Spleen (tissue), 7 donors: Measurements from ENCODE around the gene PLAGL1.
A peak's percentile ranks its signal among the peaks of the same experiment; 100 is the strongest.

ENCODE experiments used
- POLR2A ChIP-seq, 3 donors: fragments of 450-650 bp; IDR thresholded peaks; one replicate each; pipeline ENCODE4 v1.5.1; 2017; ENCODE audit warnings: antibody characterized with exemption in 3 of 3, mild to moderate bottlenecking in 1 of 3
- POLR2AphosphoS5 ChIP-seq, 3 donors: sonication (generic); formaldehyde crosslinking; IDR thresholded peaks; one replicate each; pipeline ENCODE4 v1.5.1; 2017; ENCODE audit warnings: antibody characterized with exemption in 3 of 3
- TF ChIP-seq, protein P1 (sequence below), 11 experiments: fragments of 200-600 bp in 7 of 11; fragments of 450-650 bp in 4 of 11; sonication (generic) in 4 of 11; IDR thresholded peaks in 8 of 11; conservative IDR thresholded peaks in 3 of 11; 1 replicate in 7 of 11; 2 replicates in 4 of 11; pipeline versions ENCODE4 v1.4.0 to v1.8.0; 2016 to 2021; ENCODE audit warnings: antibody characterized with exemption in 11 of 11, inconsistent platforms in 4 of 11, mild to moderate bottlenecking in 1 of 11
- donor health status: DM: no; HTN: no; CAD: no; lungs with moderate emphysema.
- donor health status: DM: no; HTN: no; CAD: no.
- donor health status: DM: no; HTN: no; CAD: no.

DNA sequence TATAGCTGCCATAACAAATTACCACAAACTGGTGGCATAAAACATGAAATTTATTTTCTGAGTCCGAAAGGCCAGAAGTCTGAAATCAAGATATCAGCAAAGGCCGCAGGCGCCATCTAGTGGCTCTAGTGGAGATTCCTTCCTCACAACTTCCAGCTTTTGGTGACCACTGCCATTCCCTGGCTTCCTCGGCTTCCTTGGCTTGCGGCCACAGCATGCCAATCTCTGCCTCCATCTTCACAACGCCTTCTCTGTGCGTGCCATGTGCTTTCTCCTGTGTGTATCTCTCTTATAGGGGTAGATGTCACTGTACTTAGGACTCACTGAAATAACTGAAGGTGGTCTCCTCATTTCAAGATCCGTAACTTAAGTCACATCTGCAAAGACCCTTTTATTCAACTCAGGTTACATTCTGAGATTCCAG is 5.4 kb upstream of the PLAGL1 start:
- TF ChIP-seq, protein P1, sequence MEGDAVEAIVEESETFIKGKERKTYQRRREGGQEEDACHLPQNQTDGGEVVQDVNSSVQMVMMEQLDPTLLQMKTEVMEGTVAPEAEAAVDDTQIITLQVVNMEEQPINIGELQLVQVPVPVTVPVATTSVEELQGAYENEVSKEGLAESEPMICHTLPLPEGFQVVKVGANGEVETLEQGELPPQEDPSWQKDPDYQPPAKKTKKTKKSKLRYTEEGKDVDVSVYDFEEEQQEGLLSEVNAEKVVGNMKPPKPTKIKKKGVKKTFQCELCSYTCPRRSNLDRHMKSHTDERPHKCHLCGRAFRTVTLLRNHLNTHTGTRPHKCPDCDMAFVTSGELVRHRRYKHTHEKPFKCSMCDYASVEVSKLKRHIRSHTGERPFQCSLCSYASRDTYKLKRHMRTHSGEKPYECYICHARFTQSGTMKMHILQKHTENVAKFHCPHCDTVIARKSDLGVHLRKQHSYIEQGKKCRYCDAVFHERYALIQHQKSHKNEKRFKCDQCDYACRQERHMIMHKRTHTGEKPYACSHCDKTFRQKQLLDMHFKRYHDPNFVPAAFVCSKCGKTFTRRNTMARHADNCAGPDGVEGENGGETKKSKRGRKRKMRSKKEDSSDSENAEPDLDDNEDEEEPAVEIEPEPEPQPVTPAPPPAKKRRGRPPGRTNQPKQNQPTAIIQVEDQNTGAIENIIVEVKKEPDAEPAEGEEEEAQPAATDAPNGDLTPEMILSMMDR (IDR thresholded peaks at IDR 0.05 in 8 of 11, conservative IDR thresholded peaks at IDR 0.05 in 3 of 11), result peak; percentile 30 to 90 (median 81)
- TF ChIP-seq POLR2A (IDR thresholded peaks at IDR 0.05) (no peak), POLR2AphosphoS5 (IDR thresholded peaks at IDR 0.05) (no peak)
